ENCODE measurements around the gene SYT1. TPM values are rescaled to one million over a fixed set of nuclear protein-coding genes. Genes with fewer than 3 reads are reported as not detected.

SYT1 gene
- total RNA-seq, 1 donor from 2014 or later = 0.79 TPM

DNA sequence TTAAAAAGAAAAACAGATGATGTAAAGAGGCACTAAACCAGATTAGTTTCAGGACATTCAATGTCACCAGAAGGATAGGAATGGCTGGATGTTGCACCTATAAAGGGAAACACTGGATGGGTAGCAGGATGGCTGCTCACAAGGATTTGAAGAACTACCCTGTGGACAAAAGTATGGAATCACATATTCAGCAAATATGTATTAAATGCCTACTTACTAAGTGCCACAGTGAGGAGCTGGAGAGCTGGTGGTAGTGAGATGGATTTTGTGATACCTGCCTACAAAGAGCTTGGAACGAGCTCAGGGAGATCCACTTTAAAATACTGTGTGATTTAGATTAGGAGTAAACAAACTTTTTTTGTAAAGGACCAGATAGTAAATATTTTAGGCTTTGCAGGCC is 510.0 kb downstream of the SYT1 start:
- H3K4me3 ChIP-seq (ENCODE audit: low read depth, low read length) = no peak overlapping the region
- H3K27me3 ChIP-seq (ENCODE audit: control insufficient read depth, insufficient read depth, low read length) = no peaks in the 10 kb centered on the region
- DNase-seq (ENCODE audit: low read depth) = peak; percentile 28
- peak; percentile 9 for TF ChIP-seq CTCF (IDR thresholded peaks at IDR 0.05; ENCODE audit: insufficient read depth, low read length, severe bottlenecking)
- no peak for FAIRE-seq
- H3K36me3 ChIP-seq (ENCODE audit: control insufficient read depth, insufficient read depth, low read length) = no peaks in the 10 kb centered on the region

GRCh38 chr12:79375050-79375449 is 510.5 kb downstream of the SYT1 start:
- TF ChIP-seq CTCF (IDR thresholded peaks at IDR 0.05; ENCODE audit: insufficient read depth, low read length, severe bottlenecking) = no peak
- no peak for FAIRE-seq
- H3K4me3 ChIP-seq (ENCODE audit: low read depth, low read length) = no peak overlapping the region
- no peaks in the 10 kb centered on the region for H3K36me3 ChIP-seq (ENCODE audit: control insufficient read depth, insufficient read depth, low read length)
- H3K27me3 ChIP-seq (ENCODE audit: control insufficient read depth, insufficient read depth, low read length) = no peaks in the 10 kb centered on the region
- peak; percentile 68 for DNase-seq (ENCODE audit: low read depth)

GRCh38 chr12:79378496-79378895 is 513.9 kb downstream of the SYT1 start:
- FAIRE-seq = no peak
- no peaks in the 10 kb centered on the region for H3K27me3 ChIP-seq (ENCODE audit: control insufficient read depth, insufficient read depth, low read length)
- no peak for DNase-seq (ENCODE audit: low read depth)
- no peak overlapping the region for H3K4me3 ChIP-seq (ENCODE audit: low read depth, low read length)
- TF ChIP-seq CTCF (IDR thresholded peaks at IDR 0.05; ENCODE audit: insufficient read depth, low read length, severe bottlenecking) = no peak
- H3K36me3 ChIP-seq (ENCODE audit: control insufficient read depth, insufficient read depth, low read length) = no peaks in the 10 kb centered on the region

GRCh38 chr12:79380402-79380801 is 515.8 kb downstream of the SYT1 start:
- no peak for TF ChIP-seq CTCF (IDR thresholded peaks at IDR 0.05; ENCODE audit: insufficient read depth, low read length, severe bottlenecking)
- Histone ChIP-seq H3K27me3 (ENCODE audit: control insufficient read depth, insufficient read depth, low read length) (no peaks in the 10 kb centered on the region), H3K4me3 (ENCODE audit: low read depth, low read length) (no peak overlapping the region), H3K36me3 (ENCODE audit: control insufficient read depth, insufficient read depth, low read length) (no peaks in the 10 kb centered on the region)
- no peak for DNase-seq (ENCODE audit: low read depth)
- no peak for FAIRE-seq

- no peak for TF ChIP-seq CTCF (IDR thresholded peaks at IDR 0.05; ENCODE audit: insufficient read depth, low read length, severe bottlenecking)
- Histone ChIP-seq H3K4me3 (ENCODE audit: low read depth, low read length) (no peak overlapping the region), H3K36me3 (ENCODE audit: control insufficient read depth, insufficient read depth, low read length) (no peaks in the 10 kb centered on the region), H3K27me3 (ENCODE audit: control insufficient read depth, insufficient read depth, low read length) (no peaks in the 10 kb centered on the region)
- FAIRE-seq = no peak
- no peak for DNase-seq (ENCODE audit: low read depth)
These were observed 517.0 kb downstream of the SYT1 start for GRCh38 chr12:79381248-79382208.

Data from bronchial epithelial cell (primary cell).